ENCODE data around the gene SS18.

- TF ChIP-seq EZH2 (IDR thresholded peaks at IDR 0.05; ENCODE audit: borderline replicate concordance, low read depth, low read length, poor library complexity, severe bottlenecking) (no peak), CTCF (conservative IDR thresholded peaks at IDR 0.05; ENCODE audit: low read depth, low read length) (no peak)
Measured at GRCh38 chr18:26071020-26071419, 19.4 kb downstream of the SS18 start.

Data from A673 (cell line).